Sigmoid colon (tissue), 7 donors: Measurements from ENCODE around the gene TMEM233. TPM values are rescaled to one million over a fixed set of nuclear protein-coding genes. Genes with fewer than 3 reads are reported as not detected.
"Not testable (repeated sequence)": the region's sequence is repeated elsewhere in the genome, so short reads cannot be mapped to it uniquely, and the experiment has no call there.

Source experiments
- DNase-seq: peaks from one replicate; pipeline ENCODE4 v3.0.0-alpha.2; 2019
- H3K27ac ChIP-seq, 4 donors: fragments of 200-600 bp; sonication (generic); one replicate each; pipeline ENCODE4 v1.5.1; 2016 to 2019; ENCODE audit warnings: mild to moderate bottlenecking in 1 of 4
- H3K27me3 ChIP-seq, 3 donors: fragments of 200-600 bp; sonication (generic); one replicate each; pipeline ENCODE4 v1.5.1; 2019; ENCODE audit warnings: mild to moderate bottlenecking in 1 of 3
- H3K36me3 ChIP-seq, 4 donors: fragments of 200-600 bp; sonication (generic); one replicate each; pipeline ENCODE4 v1.5.1; 2016 to 2019
- H3K4me1 ChIP-seq, 4 donors: fragments of 200-600 bp; sonication (generic); one replicate each; pipeline ENCODE4 v1.5.1; 2017 to 2019
- H3K4me3 ChIP-seq, 4 donors: fragments of 200-600 bp; sonication (generic); one replicate each; pipeline ENCODE4 v1.5.1; 2017 to 2019; ENCODE audit warnings: mild to moderate bottlenecking in 2 of 4, moderate library complexity in 1 of 4
- H3K9me3 ChIP-seq, 4 donors: fragments of 200-600 bp in 3 of 4; sonication (generic) in 3 of 4; one replicate each; pipeline versions ENCODE4 v1.5.1 to v1.6.1; 2013 to 2019
- CTCF ChIP-seq, 4 experiments: fragments of 450-650 bp in 3 of 4; fragments of 200-600 bp in 1 of 4; IDR thresholded peaks; one replicate each; pipeline ENCODE4 v1.5.1; 2016 to 2019; ENCODE audit warnings: antibody characterized with exemption in 4 of 4, mild to moderate bottlenecking in 3 of 4, moderate library complexity in 2 of 4
- EP300 ChIP-seq, 4 donors: sonication (generic); formaldehyde crosslinking; IDR thresholded peaks; one replicate each; pipeline ENCODE4 v1.6.1; 2017; ENCODE audit warnings: antibody characterized with exemption in 4 of 4
- POLR2A ChIP-seq, 2 donors: fragments of 450-650 bp; IDR thresholded peaks; one replicate each; pipeline ENCODE4 v1.6.1; 2016; ENCODE audit warnings: antibody characterized with exemption in 2 of 2, mild to moderate bottlenecking in 2 of 2, moderate library complexity in 2 of 2
- POLR2AphosphoS5 ChIP-seq, 4 donors: sonication (generic); formaldehyde crosslinking; IDR thresholded peaks; one replicate each; pipeline ENCODE4 v1.6.1; 2017; ENCODE audit warnings: antibody characterized with exemption in 4 of 4
- WGBS, 2 donors: extraction: QIAGEN DNeasy Blood & Tissue Kit; methylation state at CpG; one replicate each; pipeline ENCODE4 v1.1.7; 2013; 5-methylcytosine and 5-hydroxymethylcytosine counted together
- intact Hi-C: fragments of 100-400 bp; cut with DNase I; formaldehyde crosslinking; loops from one replicate; pipeline ENCODE4 v1.15.1; 2023
- polyA plus RNA-seq, 3 donors: library from polyadenylated mRNA; stranded (reverse); fragments of 200-250 nt; gene quantifications; one replicate each; pipeline ENCODE4 v1.2.3, GENCODE V29; 2013
- total RNA-seq, 4 donors: library from RNA; depleted of rRNA; stranded (reverse); fragments of >200 nt; gene quantifications; one replicate each; pipeline ENCODE4 v1.1.0, GENCODE V29; 2016
- donor health status: healthy with polysubstance abuse.
- donor health status: Bipolar disorder and iron deficiency.
- donor health status: healthy.

The TMEM233 gene
- total and polyA plus RNA-seq, 7 donors, result 0.10 TPM; not detected in 6

GRCh38 chr12:119613319-119613936 is 19.9 kb downstream of the TMEM233 start:
- no peaks in the 10 kb centered on the region for H3K27me3 ChIP-seq
- no peaks in the 10 kb centered on the region for H3K36me3 ChIP-seq
- TF ChIP-seq EP300 (IDR thresholded peaks at IDR 0.05) (no peak), CTCF (IDR thresholded peaks at IDR 0.05) (no peak), POLR2A (IDR thresholded peaks at IDR 0.05) (no peak), POLR2AphosphoS5 (IDR thresholded peaks at IDR 0.05) (no peak)
- DNase-seq, result no peak
- intact Hi-C loops, result no loop called here
- no peak overlapping the region for H3K27ac ChIP-seq
- no peaks in the 10 kb centered on the region for H3K4me1 ChIP-seq
- peaks cover 0 to 3% (median 0%) of the 10 kb centered on the region in 4 donors for H3K9me3 ChIP-seq
- H3K4me3 ChIP-seq, result no peak overlapping the region
- WGBS, 2 donors, result 54 to 79% methylated on average over 9 of the region's 9 CpGs

GRCh38 chr12:119614705-119615104 is 21.1 kb downstream of the TMEM233 start:
- intact Hi-C loops, result no loop called here
- DNase-seq, result no peak
- H3K4me1 ChIP-seq, result no peaks in the 10 kb centered on the region
- no peak overlapping the region for H3K27ac ChIP-seq
- H3K4me3 ChIP-seq, result no peak overlapping the region
- peaks cover 0 to 8% (median 0%) of the 10 kb centered on the region in 3 donors for H3K27me3 ChIP-seq
- no peaks in the 10 kb centered on the region for H3K9me3 ChIP-seq
- TF ChIP-seq POLR2A (IDR thresholded peaks at IDR 0.05), result no peak
- no peak for TF ChIP-seq POLR2AphosphoS5 (IDR thresholded peaks at IDR 0.05)
- TF ChIP-seq CTCF (IDR thresholded peaks at IDR 0.05), result no peak
- TF ChIP-seq EP300 (IDR thresholded peaks at IDR 0.05), result no peak
- H3K36me3 ChIP-seq, result no peaks in the 10 kb centered on the region

GRCh38 chr12:119615518-119616475 is 22.2 kb downstream of the TMEM233 start:
- TF ChIP-seq POLR2AphosphoS5 (IDR thresholded peaks at IDR 0.05) (no peak), POLR2A (IDR thresholded peaks at IDR 0.05) (no peak), CTCF (IDR thresholded peaks at IDR 0.05) (no peak), EP300 (IDR thresholded peaks at IDR 0.05) (no peak)
- intact Hi-C loops, result no loop called here
- H3K4me1 ChIP-seq, result no peaks in the 10 kb centered on the region
- H3K27ac ChIP-seq, result no peak overlapping the region
- H3K36me3 ChIP-seq, result no peaks in the 10 kb centered on the region
- no peak overlapping the region for H3K4me3 ChIP-seq
- peaks cover 0 to 8% (median 0%) of the 10 kb centered on the region in 3 donors for H3K27me3 ChIP-seq
- WGBS, 2 donors, result 78 to 83% methylated on average over 9 of the region's 9 CpGs
- DNase-seq, result no peak
- no peaks in the 10 kb centered on the region for H3K9me3 ChIP-seq

GRCh38 chr12:119618328-119618896 is 24.8 kb downstream of the TMEM233 start:
- H3K27ac ChIP-seq, H3K36me3 ChIP-seq, H3K9me3 ChIP-seq, H3K4me3 ChIP-seq, intact Hi-C loops, H3K4me1 ChIP-seq, DNase-seq, H3K27me3 ChIP-seq: not testable (repeated sequence)
- WGBS, 2 donors, result 96% methylated on average over 1 of the region's 1 CpG

GRCh38 chr12:119620490-119620889 is 26.9 kb downstream of the TMEM233 start:
- Histone ChIP-seq H3K4me1 (no peaks in the 10 kb centered on the region), H3K36me3 (no peaks in the 10 kb centered on the region), H3K27me3 (peaks cover 0 to 8% (median 0%) of the 10 kb centered on the region in 3 donors), H3K27ac (no peak overlapping the region), H3K9me3 (no peaks in the 10 kb centered on the region), H3K4me3 (no peak overlapping the region)
- intact Hi-C loops, result no loop called here
- no peak for TF ChIP-seq EP300 (IDR thresholded peaks at IDR 0.05)
- DNase-seq, result no peak
- WGBS, 2 donors, result 54 to 57% methylated on average over 1 of the region's 1 CpG
